ENCODE measurements around the gene PPP2R1A.

The PPP2R1A gene

GRCh38 chr19:52189735-52190486, at the start of gene PPP2R1A:
Gene PPP2R1A, plus strand, starts transcription at chr19:52190052. Its CDS starts 45 bp downstream, at chr19:52190097.
- DNase-seq (ENCODE audit: low read depth), result peak; percentile 99

- no peak for DNase-seq (ENCODE audit: low read depth)
Measured at GRCh38 chr19:52141203-52141602, 48.6 kb upstream of the PPP2R1A start.

GRCh38 chr19:52142001-52142595, 47.8 kb upstream of the PPP2R1A start:
- DNase-seq (ENCODE audit: low read depth), result no peak

GRCh38 chr19:52148256-52148655, 41.6 kb upstream of the PPP2R1A start:
- no peak for DNase-seq (ENCODE audit: low read depth)

GRCh38 chr19:52155596-52156359, 34.1 kb upstream of the PPP2R1A start:
- no peak for DNase-seq (ENCODE audit: low read depth)

GRCh38 chr19:52170304-52170703, 19.5 kb upstream of the PPP2R1A start:
- DNase-seq (ENCODE audit: low read depth), result no peak

- no peak for DNase-seq (ENCODE audit: low read depth)
Measured at GRCh38 chr19:52170863-52171320, 19.0 kb upstream of the PPP2R1A start.

- DNase-seq (ENCODE audit: low read depth), result peak; percentile 89
Measured at GRCh38 chr19:52171321-52172169, 18.3 kb upstream of the PPP2R1A start, which contains the start of gene ZNF836. Gene ZNF836, minus strand, starts transcription at chr19:52171621. Its CDS starts 3,549 bp downstream, at chr19:52168072.

GRCh38 chr19:52172347-52172746, 17.5 kb upstream of the PPP2R1A start:
- DNase-seq (ENCODE audit: low read depth), result no peak

- DNase-seq (ENCODE audit: low read depth), result no peak
Measured at GRCh38 chr19:52176574-52176973, 13.3 kb upstream of the PPP2R1A start.

- DNase-seq (ENCODE audit: low read depth), result no peak
Measured at GRCh38 chr19:52187407-52187806, 2.4 kb upstream of the PPP2R1A start.

GRCh38 chr19:52188822-52189734, 774 bp upstream of the PPP2R1A start:
- DNase-seq (ENCODE audit: low read depth), result no peak

GRCh38 chr19:52190487-52191293, 838 bp downstream of the PPP2R1A start:
- no peak for DNase-seq (ENCODE audit: low read depth)

- DNase-seq (ENCODE audit: low read depth), result no peak
Measured at GRCh38 chr19:52191389-52191788, 1.5 kb downstream of the PPP2R1A start.

- no peak for DNase-seq (ENCODE audit: low read depth)
Measured at GRCh38 chr19:52191951-52192350, 2.1 kb downstream of the PPP2R1A start.

- DNase-seq (ENCODE audit: low read depth), result no peak
Measured at GRCh38 chr19:52196256-52196967, 6.6 kb downstream of the PPP2R1A start.

GRCh38 chr19:52197964-52198363, 8.1 kb downstream of the PPP2R1A start:
- no peak for DNase-seq (ENCODE audit: low read depth)

GRCh38 chr19:52198678-52199077, 8.8 kb downstream of the PPP2R1A start:
- DNase-seq (ENCODE audit: low read depth), result no peak

- no peak for DNase-seq (ENCODE audit: low read depth)
Measured at GRCh38 chr19:52200044-52200443, 10.2 kb downstream of the PPP2R1A start.

All from T-helper 22 cell (primary cell).